ENCODE measurements around the gene BFSP2.
"Not testable (repeated sequence)": the region's sequence is repeated elsewhere in the genome, so short reads cannot be mapped to it uniquely, and the experiment has no call there.

Gene BFSP2

GRCh38 chr3:133479895-133480669 is 80.2 kb downstream of the BFSP2 start:
- no peak for DNase-seq (ENCODE audit: low spot score)

- not testable (repeated sequence) for DNase-seq (ENCODE audit: low spot score)
Observed at GRCh38 chr3:133482474-133482873, 82.6 kb downstream of the BFSP2 start.

- no peak for DNase-seq (ENCODE audit: low spot score)
Observed at GRCh38 chr3:133486658-133487057, 86.8 kb downstream of the BFSP2 start.

- no peak for DNase-seq (ENCODE audit: low spot score)
Observed at GRCh38 chr3:133487204-133487603, 87.3 kb downstream of the BFSP2 start.

- no peak for DNase-seq (ENCODE audit: low spot score)
Observed at GRCh38 chr3:133487920-133488540, 88.2 kb downstream of the BFSP2 start.

GRCh38 chr3:133488785-133489367 is 89.0 kb downstream of the BFSP2 start:
- DNase-seq (ENCODE audit: low spot score) = no peak

GRCh38 chr3:133489466-133490085 is 89.7 kb downstream of the BFSP2 start:
- DNase-seq (ENCODE audit: low spot score) = no peak

GRCh38 chr3:133490468-133491351 is 90.9 kb downstream of the BFSP2 start:
- no peak for DNase-seq (ENCODE audit: low spot score)

- no peak for DNase-seq (ENCODE audit: low spot score)
Observed at GRCh38 chr3:133491481-133492059, 91.7 kb downstream of the BFSP2 start.

GRCh38 chr3:133492159-133492741 is 92.4 kb downstream of the BFSP2 start:
- no peak for DNase-seq (ENCODE audit: low spot score)

GRCh38 chr3:133494469-133494868 is 94.6 kb downstream of the BFSP2 start:
- DNase-seq (ENCODE audit: low spot score) = no peak

- not testable (repeated sequence) for DNase-seq (ENCODE audit: low spot score)
Observed at GRCh38 chr3:133502542-133502941, 102.7 kb downstream of the BFSP2 start.

- DNase-seq (ENCODE audit: low spot score) = no peak
Observed at GRCh38 chr3:133503409-133503808, 103.6 kb downstream of the BFSP2 start.

GRCh38 chr3:133504736-133505135 is 104.9 kb downstream of the BFSP2 start:
- DNase-seq (ENCODE audit: low spot score) = no peak

GRCh38 chr3:133505813-133506212 is 106.0 kb downstream of the BFSP2 start:
- DNase-seq (ENCODE audit: low spot score) = no peak

GRCh38 chr3:133506215-133506901 is 106.5 kb downstream of the BFSP2 start:
- DNase-seq (ENCODE audit: low spot score) = no peak

GRCh38 chr3:133509488-133509887 is 109.6 kb downstream of the BFSP2 start:
- DNase-seq (ENCODE audit: low spot score) = no peak

GRCh38 chr3:133512416-133513089 is 112.7 kb downstream of the BFSP2 start:
- no peak for DNase-seq (ENCODE audit: low spot score)

GRCh38 chr3:133514418-133514817 is 114.6 kb downstream of the BFSP2 start:
- DNase-seq (ENCODE audit: low spot score) = no peak

- DNase-seq (ENCODE audit: low spot score) = no peak
Observed at GRCh38 chr3:133515127-133515526, 115.3 kb downstream of the BFSP2 start.

Data from D341Med (cell line).